CD4-positive, alpha-beta memory T cell (primary cell): ENCODE results near the gene CRIP2. TPM values are rescaled to one million over a fixed set of nuclear protein-coding genes. Genes with fewer than 3 reads are reported as not detected.
A peak's percentile ranks its signal among the peaks of the same experiment; 100 is the strongest.

ENCODE experiments used
- CTCF ChIA-PET: fragments of 350-600 bp; sonication (Branson Sonifier 250); formaldehyde crosslinking; loops from one replicate; lab custom pipeline; 2021; ENCODE audit warnings: inconsistent platforms; ENCODE audit not compliant: partially characterized antibody; lab: Charles Lee
- POLR2A ChIA-PET: fragments of 350-600 bp; sonication (Branson Sonifier 250); formaldehyde crosslinking; loops from one replicate; lab custom pipeline; 2021; ENCODE audit not compliant: partially characterized antibody; lab: Charles Lee
- DNase-seq, 5 donors: peaks; one replicate each; pipeline versions ENCODE4 v3.0.0 to v3.0.0-alpha.2; 2020 to 2022; ENCODE audit warnings: mixed read lengths in 1 of 5
- H3K27ac ChIP-seq: one replicate; pipeline ENCODE4 v1.7.0; 2013; ENCODE audit warnings: low read depth, low read length
- H3K27me3 ChIP-seq: 2 replicates; pipeline ENCODE4 v1.7.0; 2013; ENCODE audit warnings: mild to moderate bottlenecking, low read length, moderate library complexity; ENCODE audit not compliant: insufficient read depth
- H3K36me3 ChIP-seq: 2 replicates; pipeline ENCODE4 v1.7.0; 2013; ENCODE audit warnings: mild to moderate bottlenecking, low read length, moderate library complexity; ENCODE audit not compliant: insufficient read depth
- H3K4me1 ChIP-seq: 2 replicates; pipeline ENCODE4 v1.7.0; 2013; ENCODE audit warnings: mild to moderate bottlenecking, low read length, moderate library complexity; ENCODE audit not compliant: insufficient read depth
- H3K4me3 ChIP-seq, 2 donors: one replicate each; pipeline ENCODE4 v1.7.0; 2013; ENCODE audit warnings: low read length in 2 of 2, mild to moderate bottlenecking in 1 of 2
- H3K9me3 ChIP-seq, 2 donors: one replicate each; pipeline ENCODE4 v1.7.0; 2013; ENCODE audit warnings: low read length in 2 of 2, control low read depth in 1 of 2; ENCODE audit not compliant: control insufficient read depth in 1 of 2
- H3K27ac Mint-ChIP-seq, 7 donors: one replicate each; pipeline ENCODE4 v1.8.0; 2020 to 2021; ENCODE audit warnings: mixed read lengths in 7 of 7, mild to moderate bottlenecking in 6 of 7, inconsistent platforms in 3 of 7, moderate library complexity in 3 of 7
- H3K27me3 Mint-ChIP-seq, 2 donors: one replicate each; pipeline ENCODE4 v1.8.0; 2020 to 2021; ENCODE audit warnings: mixed read lengths in 2 of 2
- H3K36me3 Mint-ChIP-seq, 2 donors: one replicate each; pipeline ENCODE4 v1.8.0; 2020 to 2021; ENCODE audit warnings: mixed read lengths in 2 of 2, inconsistent platforms in 1 of 2, mild to moderate bottlenecking in 1 of 2
- H3K4me1 Mint-ChIP-seq, 4 donors: one replicate each; pipeline ENCODE4 v1.8.0; 2020 to 2021; ENCODE audit warnings: mixed read lengths in 4 of 4, mild to moderate bottlenecking in 1 of 4
- H3K4me3 Mint-ChIP-seq, 8 donors: one replicate each; pipeline ENCODE4 v1.8.0; 2020 to 2021; ENCODE audit warnings: mixed read lengths in 8 of 8, mild to moderate bottlenecking in 7 of 8, moderate library complexity in 6 of 8, inconsistent platforms in 3 of 8
- H3K9me3 Mint-ChIP-seq, 8 donors: one replicate each; pipeline ENCODE4 v1.8.0; 2020 to 2021; ENCODE audit warnings: mixed read lengths in 8 of 8, mild to moderate bottlenecking in 5 of 8, inconsistent platforms in 3 of 8, moderate library complexity in 1 of 8
- intact Hi-C: fragments of 100-400 bp; cut with micrococcal nuclease; formaldehyde crosslinking; loops from one replicate; pipeline ENCODE4 v1.15.1; 2023
- polyA plus RNA-seq, 2 donors: library from polyadenylated mRNA; unstranded; fragments of 300-500 nt; fragmentation: Illumina TruSeq; gene quantifications; one replicate each; pipeline ENCODE4 v1.2.3, GENCODE V29; 2021
- total RNA-seq, 2 experiments: library from RNA; stranded (reverse); gene quantifications; one replicate each; pipeline ENCODE4 v1.2.3, GENCODE V29; 2021

The CRIP2 gene
- total and polyA plus RNA-seq, 4 experiments from 2014 or later, result 12.1 to 256 (median 48.8) TPM

GRCh38 chr14:105471823-105472485 is 2.7 kb upstream of the CRIP2 start:
- POLR2A ChIA-PET, result interaction anchor here (0.9 to 6.3 kb wide), 4 partner anchors 9 to 376 kb away, joined by 3 to 47 read pairs (median 4); partner anchors contain the start of gene TEDC1
- Histone ChIP-seq H3K4me1 (peaks cover 32% of the 10 kb centered on the region), H3K9me3 (no peaks in the 10 kb centered on the region), H3K27me3 (no peaks in the 10 kb centered on the region), H3K4me3 (no peak overlapping the region), H3K36me3 (no peaks in the 10 kb centered on the region), H3K27ac (no peak overlapping the region)
- H3K27ac Mint-ChIP-seq, result peak overlapping the region in 2 of 7 donors; percentile 48 to 65
- peaks cover 0 to 3% of the 10 kb centered on the region in 2 donors for H3K36me3 Mint-ChIP-seq
- H3K4me1 Mint-ChIP-seq, result peaks cover 2 to 16% (median 7%) of the 10 kb centered on the region in 4 donors
- H3K27me3 Mint-ChIP-seq, result no peaks in the 10 kb centered on the region
- peaks cover 0 to 2% (median 0%) of the 10 kb centered on the region in 8 donors for H3K9me3 Mint-ChIP-seq
- intact Hi-C loops, result no loop called here
- CTCF ChIA-PET, result interaction anchor here (0.5 to 1.2 kb wide), 4 partner anchors 18 to 101 kb away, joined by 3 to 4 read pairs (median 4); no protein-coding TSS in a partner anchor
- no peak for DNase-seq
- H3K4me3 Mint-ChIP-seq, result no peak overlapping the region

- DNase-seq, result no peak
- peaks cover 0 to 3% of the 10 kb centered on the region in 2 donors for H3K36me3 Mint-ChIP-seq
- H3K27ac Mint-ChIP-seq, result peak overlapping the region in 3 of 7 donors; percentile 22 to 65 (median 53)
- peaks cover 0 to 2% (median 0%) of the 10 kb centered on the region in 8 donors for H3K9me3 Mint-ChIP-seq
- H3K27me3 Mint-ChIP-seq, result no peaks in the 10 kb centered on the region
- H3K4me1 Mint-ChIP-seq, result peaks cover 7 to 22% (median 12%) of the 10 kb centered on the region in 4 donors
- Histone ChIP-seq H3K4me1 (peaks cover 38% of the 10 kb centered on the region), H3K27ac (no peak overlapping the region), H3K4me3 (no peak overlapping the region), H3K27me3 (no peaks in the 10 kb centered on the region), H3K9me3 (no peaks in the 10 kb centered on the region), H3K36me3 (no peaks in the 10 kb centered on the region)
- CTCF ChIA-PET, result interaction anchor here (0.5 to 1.2 kb wide), 3 partner anchors 50 to 102 kb away, joined by 3 to 4 read pairs (median 3); no protein-coding TSS in a partner anchor
- intact Hi-C loops, result no loop called here
- no peak overlapping the region for H3K4me3 Mint-ChIP-seq
- POLR2A ChIA-PET, result interaction anchor here (0.9 to 6.3 kb wide), 5 partner anchors 9 to 377 kb away, joined by 3 to 47 read pairs (median 5); partner anchors contain the start of gene TEDC1
Observed at GRCh38 chr14:105472486-105472991, 2.1 kb upstream of the CRIP2 start.

GRCh38 chr14:105473033-105473676 is 1.5 kb upstream of the CRIP2 start:
- no peaks in the 10 kb centered on the region for H3K27me3 Mint-ChIP-seq
- no peak for DNase-seq
- peak overlapping the region in 7 of 8 donors; percentile 54 to 86 (median 76) for H3K4me3 Mint-ChIP-seq
- Histone ChIP-seq H3K9me3 (no peaks in the 10 kb centered on the region), H3K4me1 (peaks cover 38% of the 10 kb centered on the region), H3K27ac (peak overlapping the region; percentile 66), H3K27me3 (no peaks in the 10 kb centered on the region), H3K4me3 (peak overlapping the region in 1 of 2 donors; percentile 61), H3K36me3 (no peaks in the 10 kb centered on the region)
- peaks cover 0 to 2% of the 10 kb centered on the region in 2 donors for H3K36me3 Mint-ChIP-seq
- peaks cover 0 to 2% (median 0%) of the 10 kb centered on the region in 8 donors for H3K9me3 Mint-ChIP-seq
- ChIA-PET POLR2A (interaction anchor here (0.7 to 6.3 kb wide), 6 partner anchors 10 to 69 kb away, joined by 3 to 47 read pairs (median 5); partner anchors contain the start of genes CRIP1 and TEDC1), CTCF (interaction anchor here (1.0 kb wide), 1 partner anchor 17 kb away, joined by 3 read pairs; no protein-coding TSS in a partner anchor)
- peaks cover 7 to 24% (median 12%) of the 10 kb centered on the region in 4 donors for H3K4me1 Mint-ChIP-seq
- peak overlapping the region in 4 of 7 donors; percentile 15 to 68 (median 56) for H3K27ac Mint-ChIP-seq
- intact Hi-C loops, result no loop called here

- intact Hi-C loops, result loop anchor here (2.0 kb wide), 1 partner anchor 17 kb away; the partner anchor contains the start of gene TEDC1
- H3K9me3 Mint-ChIP-seq, result peaks cover 0 to 2% (median 0%) of the 10 kb centered on the region in 8 donors
- H3K4me3 Mint-ChIP-seq, result peak overlapping the region; percentile 69 to 86 (median 76)
- H3K4me1 ChIP-seq, result peaks cover 38% of the 10 kb centered on the region
- H3K4me3 ChIP-seq, result peak overlapping the region; percentile 36 to 61
- H3K27ac ChIP-seq, result peak overlapping the region; percentile 66
- no peaks in the 10 kb centered on the region for H3K27me3 ChIP-seq
- peaks cover 0 to 2% of the 10 kb centered on the region in 2 donors for H3K36me3 Mint-ChIP-seq
- peaks cover 7 to 24% (median 12%) of the 10 kb centered on the region in 4 donors for H3K4me1 Mint-ChIP-seq
- no peaks in the 10 kb centered on the region for H3K27me3 Mint-ChIP-seq
- H3K27ac Mint-ChIP-seq, result peak overlapping the region; percentile 41 to 86 (median 62)
- CTCF ChIA-PET, result interaction anchor here (1.0 kb wide), 1 partner anchor 16 kb away, joined by 3 read pairs; no protein-coding TSS in a partner anchor
- no peaks in the 10 kb centered on the region for H3K36me3 ChIP-seq
- no peaks in the 10 kb centered on the region for H3K9me3 ChIP-seq
- POLR2A ChIA-PET, result interaction anchor here (0.7 to 6.3 kb wide), 6 partner anchors 9 to 70 kb away, joined by 3 to 47 read pairs (median 5); partner anchors contain the start of genes CRIP1 and TEDC1
- DNase-seq, result peak; percentile 68 to 92 (median 71)
Observed at GRCh38 chr14:105473677-105474482, 741 bp upstream of the CRIP2 start.

- peaks cover 11 to 38% (median 22%) of the 10 kb centered on the region in 4 donors for H3K4me1 Mint-ChIP-seq
- H3K4me3 Mint-ChIP-seq, result peak overlapping the region in 7 of 8 donors; percentile 55 to 80 (median 74)
- H3K4me1 ChIP-seq, result peaks cover 50% of the 10 kb centered on the region
- H3K27ac Mint-ChIP-seq, result peak overlapping the region in 6 of 7 donors; percentile 12 to 87 (median 62)
- ChIA-PET CTCF (no interaction called here), POLR2A (interaction anchor here (8.3 kb wide), 1 partner anchor 15 kb away, joined by 346 read pairs; the partner anchor contains the start of gene TEDC1)
- H3K4me3 ChIP-seq, result peak overlapping the region in 1 of 2 donors; percentile 38
- H3K27me3 ChIP-seq, result no peaks in the 10 kb centered on the region
- H3K9me3 Mint-ChIP-seq, result peaks cover 0 to 6% (median 0%) of the 10 kb centered on the region in 8 donors
- peak overlapping the region; percentile 46 for H3K27ac ChIP-seq
- no peaks in the 10 kb centered on the region for H3K9me3 ChIP-seq
- intact Hi-C loops, result loop anchor here (2.0 kb wide), 1 partner anchor 15 kb away; the partner anchor contains the start of gene TEDC1
- peaks cover 0 to 4% of the 10 kb centered on the region in 2 donors for H3K36me3 Mint-ChIP-seq
- H3K36me3 ChIP-seq, result no peaks in the 10 kb centered on the region
- H3K27me3 Mint-ChIP-seq, result no peaks in the 10 kb centered on the region
- DNase-seq, result peak in 1 of 5 donors; percentile 58
Observed at GRCh38 chr14:105475269-105476096, 862 bp downstream of the CRIP2 start.
